Stimulated activated CD4-positive, alpha-beta T cell treated with anti-CD3 and anti-CD28 coated beads, Interleukin-12 subunit alpha, Interleukin-12 subunit beta, amount 100 ng/mL, for 4 hours (primary cell): ENCODE results near the gene PSMD2.
"Not testable (repeated sequence)": the region's sequence is repeated elsewhere in the genome, so short reads cannot be mapped to it uniquely, and the experiment has no call there.

Experiments used
- DNase-seq: peaks from one replicate; pipeline ENCODE4 v3.0.0-alpha.2; 2020

The PSMD2 gene

DNA sequence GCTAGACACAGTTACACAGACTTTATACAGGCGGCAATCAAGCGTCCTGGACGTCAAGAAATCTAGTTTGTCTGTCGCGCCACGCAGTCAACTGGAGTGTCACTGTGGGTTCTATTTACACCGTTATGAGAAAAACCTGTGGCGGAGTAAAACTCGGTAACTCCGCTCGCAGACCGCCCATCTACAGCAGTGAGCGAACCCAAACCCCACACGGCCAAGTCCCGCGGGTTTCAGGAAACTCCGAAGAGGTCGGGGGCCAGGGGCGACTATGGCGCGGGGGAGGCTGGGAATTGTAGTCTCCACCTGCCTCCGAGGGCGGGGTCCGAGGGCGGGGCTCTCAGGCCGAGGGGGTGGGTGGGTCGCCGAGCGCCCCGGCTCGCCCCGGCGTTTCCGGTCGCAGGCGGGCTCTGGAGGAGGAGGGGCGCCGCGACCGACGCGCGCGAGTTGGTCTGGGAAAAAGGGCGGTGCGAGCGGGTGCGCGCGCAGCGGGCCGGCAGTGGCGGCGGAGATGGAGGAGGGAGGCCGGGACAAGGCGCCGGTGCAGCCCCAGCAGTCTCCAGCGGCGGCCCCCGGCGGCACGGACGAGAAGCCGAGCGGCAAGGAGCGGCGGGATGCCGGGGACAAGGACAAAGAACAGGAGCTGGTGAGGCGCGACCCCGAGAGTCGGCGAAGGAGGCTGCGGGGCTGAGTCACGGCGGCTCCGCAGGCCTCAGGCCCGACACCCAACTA is at the start of gene PSMD2:
PSMD2 (plus strand) TSS at position 483 of the 729 bp plus-strand sequence; CDS start at position 509, 26 bp downstream.
- peak; percentile 98 for DNase-seq

DNA sequence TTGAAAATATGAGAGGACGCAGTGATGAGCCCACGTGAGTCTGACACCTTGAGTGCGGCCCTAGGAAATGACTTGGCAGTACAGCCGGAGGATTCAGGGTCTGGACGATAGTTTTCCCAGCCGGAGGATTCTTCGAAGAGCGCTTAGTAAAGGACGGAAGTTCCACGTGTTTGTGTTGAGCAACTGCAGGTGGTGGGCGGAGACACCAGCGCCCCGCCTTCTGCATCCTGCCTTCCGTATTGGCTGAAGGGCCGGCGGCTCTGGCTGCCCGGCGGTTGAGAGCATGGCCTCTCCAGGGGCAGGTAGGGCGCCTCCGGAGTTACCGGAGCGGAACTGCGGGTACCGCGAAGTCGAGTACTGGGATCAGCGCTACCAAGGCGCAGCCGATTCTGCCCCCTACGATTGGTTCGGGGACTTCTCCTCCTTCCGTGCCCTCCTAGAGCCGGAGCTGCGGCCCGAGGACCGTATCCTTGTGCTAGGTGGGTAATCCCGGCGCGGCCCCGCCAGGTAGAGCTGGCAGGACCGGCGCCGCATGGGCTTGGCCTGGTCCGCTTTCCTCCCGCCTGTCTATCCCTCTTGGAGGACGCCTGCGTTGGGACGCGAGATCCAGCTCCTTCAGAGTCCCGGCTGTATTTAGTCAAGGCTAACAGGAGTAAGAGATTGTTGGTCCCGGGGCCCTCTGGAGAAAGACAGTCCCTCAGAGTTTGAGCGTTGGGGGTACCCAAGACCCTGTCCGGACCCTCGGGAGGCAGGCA is 49.5 kb upstream of the PSMD2 start, which contains the start of gene EEF1AKMT4:
EEF1AKMT4 (plus strand) TSS at position 261 of the 755 bp plus-strand sequence; CDS start at position 284, 23 bp downstream.
- peak; percentile 93 for DNase-seq

DNA sequence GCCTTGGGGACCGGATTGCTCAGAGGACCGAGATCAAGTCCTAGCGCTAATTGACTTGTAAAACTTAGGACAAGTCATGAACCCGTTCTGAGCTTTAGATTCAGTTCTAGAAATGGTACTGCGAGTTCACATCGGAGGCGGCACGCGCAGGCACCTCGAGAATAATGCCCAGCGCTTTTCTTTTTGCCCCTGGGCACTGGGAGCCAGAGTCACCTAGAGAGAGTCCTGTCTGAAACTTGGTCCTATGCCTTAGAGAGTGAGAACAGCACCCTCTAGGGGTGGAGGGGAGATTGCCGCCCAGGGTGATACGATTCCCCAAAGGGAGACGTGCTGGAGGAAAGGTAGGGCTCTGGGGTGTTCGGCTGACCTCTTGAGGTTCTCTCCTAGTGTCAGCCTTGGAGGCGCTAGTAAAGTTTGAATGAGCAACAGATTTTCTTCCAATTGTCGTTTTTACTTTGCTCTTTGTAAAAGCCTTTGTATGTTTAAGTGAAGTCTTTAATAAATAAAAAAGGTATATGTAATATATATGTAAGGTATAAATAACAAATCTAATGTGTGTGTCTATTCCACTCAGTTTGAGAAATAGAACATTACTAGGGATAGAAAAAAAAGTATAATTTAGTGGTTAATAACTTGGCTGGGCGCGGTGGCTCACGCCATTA is 48.7 kb upstream of the PSMD2 start:
- peak; percentile 88 for DNase-seq

DNA sequence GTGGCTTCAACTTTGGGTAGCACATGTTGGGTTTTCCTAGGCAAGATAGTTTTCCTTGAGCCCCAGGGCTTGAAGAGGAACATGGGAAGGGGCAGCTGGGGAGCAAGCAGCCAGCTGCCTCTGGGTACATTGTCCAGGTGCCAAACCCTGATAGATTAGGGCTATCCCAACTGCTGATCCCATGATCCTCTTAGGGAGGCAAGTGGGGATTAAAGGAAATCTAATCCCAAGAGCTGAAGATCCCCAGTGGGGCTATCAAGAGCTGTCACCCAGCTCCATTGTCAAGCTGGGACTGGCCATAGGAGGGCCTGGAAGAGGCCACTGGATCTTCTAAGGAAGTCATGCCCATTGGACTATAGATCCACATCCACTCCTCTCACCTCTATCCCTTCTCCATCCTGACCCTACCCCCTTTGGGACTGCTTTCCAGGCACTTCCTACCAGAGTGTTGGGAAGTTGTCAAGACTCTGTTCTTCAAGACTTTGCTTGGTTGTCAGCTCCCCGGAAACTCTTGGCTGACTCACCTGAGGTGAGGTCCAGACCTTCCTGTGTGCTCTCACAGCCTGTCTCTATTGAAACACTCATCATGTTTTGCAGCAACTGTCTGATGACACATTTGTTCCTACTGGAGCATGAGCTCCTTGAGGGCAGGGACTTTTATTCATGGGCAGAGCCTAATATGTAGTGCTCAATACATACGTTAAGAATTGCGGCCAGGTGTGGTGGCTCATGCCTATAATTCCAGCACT is 43.6 kb upstream of the PSMD2 start:
- DNase-seq = no peak

GRCh38 chr3:184257083-184257915 is 41.7 kb upstream of the PSMD2 start:
- DNase-seq = no peak

DNA sequence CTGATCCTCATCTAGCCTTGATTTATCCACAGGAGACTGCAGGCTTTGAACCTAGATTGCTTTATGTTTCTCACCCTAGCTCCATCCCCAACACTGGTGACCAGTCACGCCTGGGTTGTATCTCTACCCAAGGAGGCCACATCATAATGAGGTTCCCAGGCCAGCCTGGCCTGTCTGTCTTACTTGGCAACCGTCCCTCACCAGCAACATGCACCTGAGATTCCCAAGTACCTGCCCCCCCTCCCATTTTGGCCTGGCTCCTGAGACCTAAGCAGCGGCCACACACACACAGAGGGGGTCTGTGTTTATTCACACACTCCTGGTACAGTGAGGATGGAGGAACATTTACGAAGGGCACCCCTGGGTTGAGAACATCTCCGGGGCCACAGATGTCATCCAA is 40.1 kb upstream of the PSMD2 start:
- no peak for DNase-seq

DNA sequence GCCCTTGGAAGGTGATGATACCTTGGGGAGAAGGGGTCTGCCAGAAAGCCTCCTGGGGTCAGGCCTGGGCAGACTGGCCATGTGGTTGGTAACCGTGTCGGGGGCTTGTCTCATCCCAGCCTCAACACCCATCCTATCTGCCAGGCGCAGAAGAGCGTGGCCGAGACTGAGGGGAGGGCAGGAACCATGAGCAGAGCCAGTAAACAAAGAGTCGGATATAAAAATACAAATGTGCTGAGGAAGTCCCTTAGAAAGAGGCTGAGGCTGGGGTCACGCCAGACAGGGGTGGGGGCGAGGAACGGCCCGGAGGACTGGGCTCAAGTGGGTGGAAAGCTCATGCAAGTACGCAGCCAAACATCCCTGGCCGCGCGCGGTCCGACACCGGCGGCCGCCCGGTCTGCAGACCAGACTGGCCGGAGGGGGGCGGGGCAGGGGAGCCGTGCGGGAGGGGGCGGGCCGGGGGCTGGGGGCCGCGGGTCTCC is 39.6 kb upstream of the PSMD2 start:
- no peak for DNase-seq

DNA sequence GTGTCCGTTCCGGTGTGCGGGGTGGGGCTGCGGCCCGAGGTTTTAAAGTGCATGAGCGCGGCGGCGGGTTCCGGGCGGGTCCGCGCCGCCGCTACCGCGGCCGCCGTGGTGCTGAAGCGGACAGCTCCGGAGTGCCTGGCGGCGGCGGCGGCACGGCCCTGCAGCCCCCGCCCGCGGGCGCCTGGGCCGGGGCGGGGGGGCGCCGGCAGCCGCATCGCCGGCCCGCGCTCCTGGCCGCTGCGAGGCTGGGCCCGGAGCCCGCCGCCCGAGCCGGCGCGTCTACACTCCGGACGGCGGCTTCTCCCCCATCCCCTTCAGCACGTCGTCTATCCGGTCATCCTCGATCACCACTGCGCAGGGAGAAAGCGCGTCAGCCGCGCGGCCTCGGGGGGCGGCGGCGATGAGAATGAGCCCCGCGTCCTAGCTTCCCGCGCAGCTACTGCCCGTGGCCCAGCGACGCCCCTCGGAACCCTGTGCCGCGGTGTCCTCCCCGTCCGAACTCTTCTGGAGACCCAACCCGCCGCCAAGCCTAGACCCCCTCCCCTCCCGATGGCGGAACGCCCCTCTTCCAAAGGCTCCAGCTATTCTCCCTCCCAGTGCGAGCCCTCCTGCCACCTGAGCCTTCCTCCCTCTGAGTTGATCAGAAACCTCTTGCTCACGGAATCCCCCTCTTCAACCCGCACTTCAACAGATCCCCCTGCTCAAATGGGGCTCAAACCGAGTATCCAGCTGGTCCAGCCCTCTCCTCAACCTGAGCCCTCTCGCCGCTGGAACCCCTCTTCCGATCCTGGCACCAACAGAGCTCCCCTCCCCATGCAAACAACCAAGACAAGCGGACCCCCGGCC is 38.9 kb upstream of the PSMD2 start:
- DNase-seq = peak; percentile 51

GRCh38 chr3:184260724-184261269 is 38.2 kb upstream of the PSMD2 start:
- no peak for DNase-seq

DNA sequence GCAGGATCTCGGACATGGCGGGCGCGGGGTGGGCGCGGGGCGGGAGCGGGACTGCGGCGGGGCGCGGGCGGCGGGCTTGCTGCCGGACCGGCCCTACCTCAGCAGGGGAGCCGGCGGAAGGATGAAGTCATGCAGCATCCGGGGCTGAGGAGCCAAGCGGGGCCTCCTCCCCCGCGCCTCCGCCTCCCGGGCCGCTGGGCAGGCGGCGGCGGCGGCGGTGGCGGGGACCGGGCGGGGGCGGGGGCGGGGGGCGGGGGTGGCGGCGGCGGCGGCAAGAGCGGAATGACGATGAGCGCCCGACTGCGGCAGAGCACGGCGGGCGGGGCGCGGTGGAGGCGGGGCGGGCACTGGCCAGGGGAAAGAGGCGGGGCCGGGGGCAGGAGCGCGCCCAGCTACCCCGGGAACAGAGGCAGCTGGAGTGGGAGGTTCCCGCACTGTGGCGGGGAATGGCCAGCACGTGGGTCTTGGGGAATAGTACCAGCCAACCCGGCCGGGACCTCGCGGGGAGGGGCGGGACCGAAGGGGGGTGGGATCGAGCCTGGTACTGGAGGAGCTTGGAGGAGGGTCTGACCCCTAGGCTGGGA is 37.7 kb upstream of the PSMD2 start, which contains the start of gene CAMK2N2:
CAMK2N2 (minus strand) TSS at position 284 of the 584 bp plus-strand sequence; CDS start at position 16, 268 bp downstream.
- peak; percentile 55 for DNase-seq

DNA sequence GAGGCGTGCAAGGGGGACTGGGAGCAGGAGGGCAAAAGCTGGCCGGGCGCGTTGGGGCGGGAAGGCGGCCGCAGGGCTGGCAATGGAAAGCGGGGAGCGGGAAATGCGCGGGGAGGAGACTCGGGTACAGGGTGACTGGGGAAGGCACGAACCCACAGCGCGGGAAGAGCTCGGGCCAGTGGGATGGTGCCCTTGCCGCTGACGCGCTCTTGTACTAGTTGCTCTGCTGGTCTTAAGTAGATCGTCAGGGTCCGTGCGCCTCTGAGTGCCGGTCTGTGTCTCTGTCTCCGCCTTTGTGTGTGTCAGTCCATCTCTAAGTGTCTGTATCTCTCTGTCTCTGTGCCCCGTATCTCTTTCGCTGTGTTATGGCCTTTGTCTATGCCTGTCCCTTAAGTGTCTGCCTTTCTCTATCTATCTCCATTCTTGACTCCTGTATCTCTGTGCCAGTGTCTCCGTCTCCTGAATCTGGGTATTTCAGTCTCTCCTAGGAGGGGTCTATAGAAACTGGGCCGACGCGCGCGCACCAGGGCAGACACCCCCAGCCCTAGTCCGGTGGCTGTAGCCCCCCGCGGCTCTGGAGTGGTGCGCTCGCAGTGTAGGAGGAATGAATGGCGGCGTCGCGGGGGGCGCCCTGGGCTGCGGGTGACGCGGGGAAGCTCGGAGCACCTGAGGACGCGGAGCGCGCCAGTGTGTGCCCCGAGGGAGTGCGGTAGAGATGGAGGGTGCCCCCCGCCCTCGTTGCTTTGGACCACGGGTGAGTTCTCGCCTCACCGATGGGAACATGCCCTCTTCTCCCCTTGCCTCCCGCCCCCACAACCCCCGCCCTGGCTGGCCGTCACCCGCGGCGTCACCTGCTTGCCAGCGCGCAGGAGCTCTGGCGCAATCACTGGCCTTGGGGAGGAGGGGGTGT is 36.9 kb upstream of the PSMD2 start:
- DNase-seq = no peak

DNA sequence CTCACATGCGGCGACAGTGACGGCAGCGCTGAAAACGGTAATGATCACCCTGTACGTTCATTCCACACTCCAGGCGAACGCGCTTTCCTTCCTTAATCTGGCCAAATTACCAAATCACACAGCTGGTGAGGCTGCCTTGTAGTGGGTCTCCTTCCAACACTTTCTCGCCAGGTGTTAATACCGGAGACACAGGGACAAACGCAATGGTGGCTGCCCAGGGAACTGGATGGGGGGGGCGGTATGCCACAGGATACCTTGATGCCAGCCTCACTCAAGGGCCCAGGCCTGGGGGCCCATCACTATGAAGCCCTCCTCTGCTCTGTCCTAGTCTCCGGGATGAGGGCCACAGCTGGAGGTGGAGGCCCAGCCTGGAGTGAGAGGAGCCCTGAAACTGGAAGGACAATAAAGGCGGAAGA is 36.3 kb upstream of the PSMD2 start:
- DNase-seq = no peak

GRCh38 chr3:184267249-184267648 is 31.8 kb upstream of the PSMD2 start:
- DNase-seq = not testable (repeated sequence)

GRCh38 chr3:184272269-184272668 is 26.8 kb upstream of the PSMD2 start:
- no peak for DNase-seq

DNA sequence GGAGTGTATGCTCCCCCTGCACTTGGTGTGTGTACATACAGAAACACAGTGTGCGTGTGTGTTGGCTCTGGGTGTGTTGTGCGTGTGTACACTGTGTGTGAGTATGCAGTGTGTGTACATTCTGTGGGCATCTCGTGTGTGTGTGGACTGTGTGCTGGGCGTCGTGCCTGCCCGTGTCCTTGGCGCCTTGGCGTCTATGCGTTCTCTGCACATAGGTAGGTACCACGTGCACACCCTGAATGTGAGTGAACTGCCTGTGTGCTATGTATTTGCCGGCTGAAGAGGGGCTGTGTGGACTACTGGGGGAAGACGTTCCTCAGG is 23.7 kb upstream of the PSMD2 start:
- DNase-seq = no peak

DNA sequence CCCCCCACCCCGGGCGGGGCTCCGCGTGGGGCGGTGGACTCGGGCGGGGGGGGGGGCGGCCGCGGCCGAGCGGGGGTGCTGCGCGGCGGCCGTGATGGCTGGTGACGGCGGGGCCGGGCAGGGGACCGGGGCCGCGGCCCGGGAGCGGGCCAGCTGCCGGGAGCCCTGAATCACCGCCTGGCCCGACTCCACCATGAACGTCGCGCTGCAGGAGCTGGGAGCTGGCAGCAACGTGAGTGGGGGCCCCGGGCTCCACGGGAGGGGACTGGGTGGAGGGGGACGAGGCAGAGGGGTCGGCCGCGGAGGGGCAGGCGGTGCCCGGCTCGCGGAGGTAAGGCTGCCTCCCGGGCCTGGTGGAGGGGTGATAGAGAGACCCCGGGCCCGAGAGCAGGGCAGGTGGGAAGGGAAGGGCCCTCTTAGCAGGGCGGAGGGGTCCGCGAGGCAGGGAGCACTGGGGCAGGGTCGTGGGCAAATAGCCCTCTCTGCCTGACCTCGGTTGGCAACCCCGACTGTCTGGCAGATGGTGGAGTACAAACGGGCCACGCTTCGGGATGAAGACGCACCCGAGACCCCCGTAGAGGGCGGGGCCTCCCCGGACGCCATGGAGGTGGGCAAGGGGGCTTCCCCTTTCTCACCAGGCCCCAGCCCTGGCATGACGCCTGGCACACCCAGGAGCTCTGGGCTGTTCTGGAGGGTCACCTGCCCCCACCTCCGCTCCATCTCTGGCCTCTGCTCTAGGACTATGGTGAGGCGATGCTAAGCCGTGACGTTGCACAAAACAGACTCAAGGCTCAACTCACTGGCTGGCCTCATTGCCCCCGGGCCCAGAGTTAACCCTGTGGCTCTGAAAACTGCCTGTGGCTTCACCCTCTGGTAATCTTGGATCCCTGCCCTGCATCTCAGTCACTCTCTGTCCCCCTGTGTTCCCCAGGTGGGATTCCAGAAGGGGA is 22.8 kb upstream of the PSMD2 start, which contains the start of gene ECE2:
ECE2 (plus strand) TSS at position 62 of the 950 bp plus-strand sequence; CDS start at position 194, 132 bp downstream.
- DNase-seq = no peak

- no peak for DNase-seq
Measured at GRCh38 chr3:184277366-184277765, 21.7 kb upstream of the PSMD2 start.

- DNase-seq = no peak
Measured at GRCh38 chr3:184282941-184283340, 16.1 kb upstream of the PSMD2 start.
